H1 (cell line): ENCODE measurements around the gene PHKA2.

Experiments
- CHD1 ChIP-seq: IDR thresholded peaks from 2 replicates; pipeline ENCODE4 v1.6.1; 2012; ENCODE audit warnings: low read depth, low read length, improper control_type of control experiment
- EP300 ChIP-seq, 2 experiments: IDR thresholded peaks; 1 replicate in 1 of 2; 2 replicates in 1 of 2; pipeline ENCODE4 v1.6.1; 2011 to 2012; ENCODE audit warnings: low read depth in 2 of 2, low read length in 2 of 2, mild to moderate bottlenecking in 2 of 2, borderline replicate concordance in 1 of 2, inconsistent platforms in 1 of 2, moderate library complexity in 1 of 2
- JUN ChIP-seq: IDR thresholded peaks from 2 replicates; pipeline ENCODE4 v1.6.1; 2011; ENCODE audit warnings: low read depth, mild to moderate bottlenecking, improper control_type of control experiment, low read length
- RAD21 ChIP-seq, 2 experiments: IDR thresholded peaks in 1 of 2; conservative IDR thresholded peaks in 1 of 2; 2 replicates each; pipeline ENCODE4 v1.6.1; 2011; ENCODE audit warnings: low read depth in 2 of 2, low read length in 2 of 2, improper control_type of control experiment in 1 of 2, inconsistent platforms in 1 of 2, mild to moderate bottlenecking in 1 of 2, moderate library complexity in 1 of 2
- SIN3A ChIP-seq, 2 experiments: IDR thresholded peaks in 1 of 2; conservative IDR thresholded peaks in 1 of 2; 2 replicates each; pipeline ENCODE4 v1.6.1; 2011 to 2012; ENCODE audit warnings: low read length in 2 of 2, improper control_type of control experiment in 1 of 2, low read depth in 1 of 2, mild to moderate bottlenecking in 1 of 2
- SP1 ChIP-seq: IDR thresholded peaks from 2 replicates; pipeline ENCODE4 v1.6.1; 2011; ENCODE audit warnings: low read depth, low read length
- TF ChIP-seq, protein P1 (sequence below): IDR thresholded peaks from 2 replicates; pipeline ENCODE4 v1.6.1; 2012; ENCODE audit warnings: inconsistent platforms
- TF ChIP-seq, protein P2 (sequence below), 3 experiments: IDR thresholded peaks; 1 replicate in 2 of 3; 2 replicates in 1 of 3; pipeline versions ENCODE4 v1.5.1 to v1.6.1; 2011; ENCODE audit warnings: low read length in 3 of 3, mild to moderate bottlenecking in 3 of 3, inconsistent platforms in 2 of 3, low read depth in 1 of 3, moderate library complexity in 1 of 3; ENCODE audit not compliant: insufficient read depth in 1 of 3; ENCODE audit errors: control extremely low read depth in 1 of 3

DNA sequence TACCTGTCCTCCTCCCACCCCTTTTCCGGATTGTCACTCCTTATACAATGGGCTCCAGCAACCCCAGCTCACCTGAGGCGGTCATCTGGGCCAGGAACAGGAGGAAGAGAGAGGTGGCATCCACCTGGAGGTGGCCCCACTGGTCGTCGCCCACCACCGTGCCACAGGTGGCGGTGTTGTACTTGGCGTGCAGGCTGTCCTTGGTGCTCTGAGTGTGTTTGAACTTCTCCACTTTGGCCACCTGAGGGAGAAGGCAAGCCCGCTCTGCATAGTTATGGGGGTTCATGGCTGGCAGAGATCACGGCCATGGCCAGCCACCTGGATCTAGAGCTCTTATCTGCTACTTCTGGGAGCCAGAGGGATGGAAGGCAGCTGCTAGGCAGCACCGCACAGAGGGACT is 32.9 kb downstream of the PHKA2 start:
- TF ChIP-seq SP1 (no peak), CHD1 (no peak), RAD21 (IDR thresholded peaks at IDR 0.05 in 1 of 2, conservative IDR thresholded peaks at IDR 0.05 in 1 of 2; ENCODE audit: low read depth in 2 of 2, low read length in 2 of 2) (peak; percentile 44 to 50), JUN (no peak), SIN3A (conservative IDR thresholded peaks at IDR 0.05 in 1 of 2, IDR thresholded peaks at IDR 0.05 in 1 of 2; ENCODE audit: low read depth in 1 of 2, low read length in 2 of 2) (no peak), EP300 (IDR thresholded peaks at IDR 0.05; ENCODE audit: borderline replicate concordance in 1 of 2, low read depth in 2 of 2, low read length in 2 of 2) (no peak)
- TF ChIP-seq, protein P1, sequence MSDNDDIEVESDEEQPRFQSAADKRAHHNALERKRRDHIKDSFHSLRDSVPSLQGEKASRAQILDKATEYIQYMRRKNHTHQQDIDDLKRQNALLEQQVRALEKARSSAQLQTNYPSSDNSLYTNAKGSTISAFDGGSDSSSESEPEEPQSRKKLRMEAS = no peak
- TF ChIP-seq, protein P2, sequence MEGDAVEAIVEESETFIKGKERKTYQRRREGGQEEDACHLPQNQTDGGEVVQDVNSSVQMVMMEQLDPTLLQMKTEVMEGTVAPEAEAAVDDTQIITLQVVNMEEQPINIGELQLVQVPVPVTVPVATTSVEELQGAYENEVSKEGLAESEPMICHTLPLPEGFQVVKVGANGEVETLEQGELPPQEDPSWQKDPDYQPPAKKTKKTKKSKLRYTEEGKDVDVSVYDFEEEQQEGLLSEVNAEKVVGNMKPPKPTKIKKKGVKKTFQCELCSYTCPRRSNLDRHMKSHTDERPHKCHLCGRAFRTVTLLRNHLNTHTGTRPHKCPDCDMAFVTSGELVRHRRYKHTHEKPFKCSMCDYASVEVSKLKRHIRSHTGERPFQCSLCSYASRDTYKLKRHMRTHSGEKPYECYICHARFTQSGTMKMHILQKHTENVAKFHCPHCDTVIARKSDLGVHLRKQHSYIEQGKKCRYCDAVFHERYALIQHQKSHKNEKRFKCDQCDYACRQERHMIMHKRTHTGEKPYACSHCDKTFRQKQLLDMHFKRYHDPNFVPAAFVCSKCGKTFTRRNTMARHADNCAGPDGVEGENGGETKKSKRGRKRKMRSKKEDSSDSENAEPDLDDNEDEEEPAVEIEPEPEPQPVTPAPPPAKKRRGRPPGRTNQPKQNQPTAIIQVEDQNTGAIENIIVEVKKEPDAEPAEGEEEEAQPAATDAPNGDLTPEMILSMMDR (IDR thresholded peaks at IDR 0.05; ENCODE audit: control extremely low read depth in 1 of 3, insufficient read depth in 1 of 3, low read depth in 1 of 3, low read length in 3 of 3) = peak; percentile 32 to 63 (median 38)
